GM23338 (cell line): ENCODE measurements around the gene THBS3. TPM values are rescaled to one million over a fixed set of nuclear protein-coding genes. Genes with fewer than 3 reads are reported as not detected.

Experiments
- ATAC-seq: fragments of 200-7000 bp; cut with Tn5 transposase; 3 replicates; pipeline ENCODE4 v1.9.1; 2020
- DNase-seq: peaks from one replicate; pipeline ENCODE4 v3.0.0-alpha.2; 2015; ENCODE audit warnings: low spot score
- H2AFZ ChIP-seq: fragments of 200-600 bp; sonication (generic); 2 replicates; pipeline ENCODE4 v1.8.0; 2016; ENCODE audit warnings: antibody characterized with exemption, mild to moderate bottlenecking, moderate library complexity
- H3F3A ChIP-seq: fragments of 200-600 bp; sonication (generic); replicated peaks from 2 replicates; pipeline ENCODE4 v1.8.0; 2017; ENCODE audit warnings: antibody characterized with exemption, mixed run types, low read depth
- H3K27ac ChIP-seq: fragments of 200-600 bp; sonication (generic); 2 replicates; pipeline ENCODE4 v1.6.1; 2016; ENCODE audit warnings: low read depth
- H3K27me3 ChIP-seq: fragments of 200-600 bp; sonication (generic); 2 replicates; pipeline ENCODE4 v1.8.0; 2016; ENCODE audit warnings: mild to moderate bottlenecking, mixed run types, moderate library complexity; ENCODE audit not compliant: insufficient read depth
- H3K36me3 ChIP-seq: fragments of 200-600 bp; sonication (generic); 2 replicates; pipeline ENCODE4 v1.8.0; 2016; ENCODE audit warnings: mild to moderate bottlenecking; ENCODE audit not compliant: insufficient read depth
- H3K4me1 ChIP-seq: fragments of 200-600 bp; sonication (generic); 2 replicates; pipeline ENCODE4 v1.8.0; 2016; ENCODE audit warnings: mild to moderate bottlenecking, moderate library complexity; ENCODE audit not compliant: insufficient read depth
- H3K4me2 ChIP-seq: fragments of 200-600 bp; sonication (generic); 2 replicates; pipeline ENCODE4 v1.7.1; 2017; ENCODE audit warnings: mixed run types
- H3K4me3 ChIP-seq: fragments of 200-600 bp; sonication (generic); 2 replicates; pipeline ENCODE4 v1.6.1; 2016; ENCODE audit warnings: mixed run types
- H3K79me2 ChIP-seq: fragments of 200-600 bp; sonication (generic); replicated peaks from 2 replicates; pipeline ENCODE4 v1.8.0; 2017; ENCODE audit warnings: mild to moderate bottlenecking; ENCODE audit not compliant: insufficient read depth
- H3K9me2 ChIP-seq: fragments of 200-600 bp; sonication (generic); 2 replicates; pipeline ENCODE4 v1.8.0; 2017; ENCODE audit not compliant: insufficient read depth
- H4K20me1 ChIP-seq: fragments of 200-600 bp; sonication (generic); replicated peaks from 2 replicates; pipeline ENCODE4 v1.8.0; 2017; ENCODE audit warnings: mild to moderate bottlenecking; ENCODE audit not compliant: insufficient read depth
- H3K27ac Mint-ChIP-seq: 2 replicates; pipeline ENCODE4 v1.8.0; 2020; ENCODE audit warnings: inconsistent platforms, mild to moderate bottlenecking, moderate library complexity, mixed read lengths
- H3K27me3 Mint-ChIP-seq: 3 replicates; pipeline ENCODE4 v1.8.0; 2022; ENCODE audit warnings: low read depth, mild to moderate bottlenecking, moderate library complexity, mixed read lengths, inconsistent platforms; ENCODE audit not compliant: insufficient read depth, poor library complexity
- H3K36me3 Mint-ChIP-seq: 3 replicates; pipeline ENCODE4 v1.8.0; 2021; ENCODE audit warnings: low read depth, mild to moderate bottlenecking, inconsistent platforms, moderate library complexity, mixed read lengths
- H3K4me1 Mint-ChIP-seq: 3 replicates; pipeline ENCODE4 v1.8.0; 2020; ENCODE audit warnings: mild to moderate bottlenecking, inconsistent platforms, mixed read lengths
- H3K4me3 Mint-ChIP-seq: 3 replicates; pipeline ENCODE4 v1.8.0; 2021; ENCODE audit warnings: moderate library complexity, mild to moderate bottlenecking, inconsistent platforms, mixed read lengths
- H3K9me3 Mint-ChIP-seq: 3 replicates; pipeline ENCODE4 v1.8.0; 2020; ENCODE audit warnings: moderate library complexity, mild to moderate bottlenecking, inconsistent platforms, mixed read lengths
- EZH2 ChIP-seq: fragments of 200-600 bp; sonication (generic); IDR thresholded peaks from one replicate; pipeline ENCODE4 v1.8.0; 2017; ENCODE audit warnings: antibody characterized with exemption, mild to moderate bottlenecking, low read depth; ENCODE audit not compliant: unreplicated experiment
- EZH2phosphoT487 ChIP-seq: fragments of 200-600 bp; sonication (generic); IDR thresholded peaks from one replicate; pipeline ENCODE4 v1.8.1; 2018; ENCODE audit warnings: antibody characterized with exemption; ENCODE audit not compliant: unreplicated experiment
- JUNB ChIP-seq: IDR thresholded peaks from one replicate; pipeline ENCODE4 v1.6.1; 2016; ENCODE audit warnings: antibody characterized with exemption; ENCODE audit not compliant: unreplicated experiment
- ZNF114 ChIP-seq: fragments of 250-450 bp; sonication (Bioruptor Pico); IDR thresholded peaks from 2 replicates; pipeline ENCODE4 v1.5.0; 2020; ENCODE audit warnings: mild to moderate bottlenecking, moderate library complexity
- polyA plus RNA-seq: library from polyadenylated mRNA; unstranded; fragments of >200 nt; fragmentation: Nextera tagmentation; extraction: Ambion mirVana; gene quantifications from 2 replicates; pipeline ENCODE4 v1.2.1, GENCODE V29; 2016
- total RNA-seq: library from RNA; depleted of rRNA; stranded (reverse); fragments of >200 nt; shearing (Covaris generic); gene quantifications from 2 replicates; pipeline ENCODE4 v1.2.3, GENCODE V29; 2014
- TF ChIP-seq, protein P1 (sequence below), 2 experiments: fragments of 200-600 bp in 1 of 2; sonication (generic) in 1 of 2; conservative IDR thresholded peaks; 2 replicates each; pipeline versions ENCODE4 v1.5.1 to v1.6.1; 2016 to 2017; ENCODE audit warnings: antibody characterized with exemption in 2 of 2, low read depth in 2 of 2, mild to moderate bottlenecking in 2 of 2, moderate library complexity in 1 of 2
- TF ChIP-seq, protein P2 (sequence below): IDR thresholded peaks from one replicate; pipeline ENCODE4 v1.6.1; 2018; ENCODE audit warnings: antibody characterized with exemption; ENCODE audit not compliant: unreplicated experiment
- TF ChIP-seq, protein P3 (sequence below): fragments of 250-450 bp; sonication (Bioruptor Pico); IDR thresholded peaks from 2 replicates; pipeline ENCODE4 v1.5.0; 2020; ENCODE audit warnings: mild to moderate bottlenecking, moderate library complexity

THBS3 gene
- total and polyA plus RNA-seq, 2 experiments from 2014 or later, result 1.2 to 4.3 TPM

DNA sequence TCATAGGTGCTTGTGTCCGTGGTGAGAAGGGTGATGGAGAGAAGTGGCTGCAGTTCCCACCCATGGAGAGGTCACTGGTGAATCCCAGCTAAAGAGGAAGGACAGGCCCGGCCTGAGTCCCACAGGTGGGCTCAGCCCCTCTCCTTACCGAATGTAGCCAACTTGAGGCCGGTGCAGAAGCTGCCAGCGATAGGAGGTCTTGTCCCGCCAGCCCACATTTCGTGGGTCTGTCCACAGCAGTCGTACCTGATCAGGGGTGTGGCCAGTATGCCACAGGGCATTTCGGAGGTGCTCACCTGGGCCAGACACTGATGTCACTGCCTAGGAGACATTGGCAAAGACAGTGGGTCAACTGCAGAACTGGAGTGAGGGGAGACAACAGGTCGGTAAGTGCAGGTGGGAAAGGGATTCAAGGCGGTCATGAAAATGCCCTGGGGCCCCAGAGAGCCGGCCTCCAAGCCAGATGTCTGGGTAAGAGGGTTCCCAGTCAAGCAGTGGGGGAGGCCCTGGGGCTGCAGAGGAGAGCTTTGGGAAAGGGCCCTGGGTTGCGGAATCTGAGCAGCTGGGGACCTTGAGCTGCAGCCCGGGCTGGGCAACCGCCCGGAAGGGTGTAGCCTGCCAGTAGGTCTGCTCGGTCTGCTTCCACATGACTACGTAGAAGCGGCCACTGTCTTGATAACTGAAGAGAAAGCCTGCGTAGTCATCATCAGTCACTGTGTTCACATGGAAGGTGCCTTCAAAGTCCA lies 10.6 kb downstream of the THBS3 start:
- no peaks in the 10 kb centered on the region for H3K27me3 ChIP-seq
- Mint-ChIP-seq H3K4me1 (peaks cover 31% of the 10 kb centered on the region), H3K36me3 (peaks cover 69% of the 10 kb centered on the region), H3K27me3 (peaks cover 54% of the 10 kb centered on the region), H3K4me3 (peak overlapping the region; percentile 97), H3K9me3 (peaks cover 3% of the 10 kb centered on the region; the same call in 1 of the 3 replicates), H3K27ac (peak overlapping the region; percentile 98)
- H2AFZ ChIP-seq, result no peak overlapping the region
- peak overlapping the region; percentile 91 for H3K4me2 ChIP-seq
- no peak for TF ChIP-seq JUNB
- H3K27ac ChIP-seq, result peak overlapping the region; percentile 97
- H3K79me2 ChIP-seq, result peaks cover 29% of the 10 kb centered on the region
- no peak for DNase-seq
- peaks cover 21% of the 10 kb centered on the region for H3K4me1 ChIP-seq
- peaks cover 51% of the 10 kb centered on the region for H3K36me3 ChIP-seq
- peaks cover 50% of the 10 kb centered on the region for H3F3A ChIP-seq
- H3K9me2 ChIP-seq, result no peaks in the 10 kb centered on the region
- no peak for ATAC-seq
- H4K20me1 ChIP-seq, result peaks cover 39% of the 10 kb centered on the region
- peak overlapping the region; percentile 99 for H3K4me3 ChIP-seq

DNA sequence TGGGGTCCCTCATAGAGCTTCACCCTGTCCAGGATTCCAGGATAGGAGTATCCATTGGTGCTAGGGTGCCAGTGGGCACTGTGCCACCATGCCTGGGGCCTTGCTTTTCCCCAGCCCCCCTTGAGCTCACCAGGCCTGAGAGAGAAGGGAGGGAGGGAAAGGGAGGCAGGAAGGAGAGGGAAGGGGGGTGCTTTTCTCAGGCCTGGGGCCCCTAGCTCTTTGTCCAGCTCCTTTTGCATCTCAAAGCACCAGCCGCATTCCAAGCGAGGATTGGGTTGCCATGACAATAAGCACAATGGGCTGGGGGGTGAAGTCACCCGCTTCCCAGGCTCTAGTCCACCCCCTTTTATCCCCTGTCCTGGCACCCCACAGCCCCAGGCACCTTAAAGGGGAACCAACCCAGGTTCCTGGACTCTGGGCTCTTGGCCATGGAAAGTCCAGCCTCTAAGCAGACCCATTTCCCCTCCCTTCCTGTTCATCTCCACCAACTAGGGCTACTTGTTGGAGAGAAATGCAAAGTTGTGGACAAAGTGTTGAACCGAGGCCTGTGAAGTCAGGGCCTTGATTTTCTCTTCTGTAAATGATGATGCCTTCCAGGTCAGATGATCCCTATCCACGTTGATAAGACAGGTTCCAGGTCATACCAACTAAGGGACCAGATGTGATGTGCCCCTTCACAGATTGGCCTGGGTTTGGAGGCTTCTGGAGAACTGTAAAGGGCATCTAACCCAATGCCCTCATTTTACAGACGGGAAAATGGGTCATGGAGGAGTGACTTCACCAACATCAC lies 11.4 kb downstream of the THBS3 start:
- H3K36me3 Mint-ChIP-seq, result peaks cover 61% of the 10 kb centered on the region
- peak overlapping the region; percentile 99 for H3K4me3 ChIP-seq
- H3K4me1 ChIP-seq, result peaks cover 21% of the 10 kb centered on the region
- peak; percentile 99 for DNase-seq
- peaks cover 44% of the 10 kb centered on the region for H3K36me3 ChIP-seq
- H3K27ac ChIP-seq, result peak overlapping the region; percentile 97
- H3K9me2 ChIP-seq, result no peaks in the 10 kb centered on the region
- H3K4me1 Mint-ChIP-seq, result peaks cover 34% of the 10 kb centered on the region
- peaks cover 32% of the 10 kb centered on the region for H4K20me1 ChIP-seq
- H3K4me2 ChIP-seq, result peak overlapping the region; percentile 91
- H2AFZ ChIP-seq, result no peak overlapping the region
- H3K9me3 Mint-ChIP-seq, result peaks cover 3% of the 10 kb centered on the region; the same call in 1 of the 3 replicates
- peaks cover 29% of the 10 kb centered on the region for H3K79me2 ChIP-seq
- H3K27me3 Mint-ChIP-seq, result peaks cover 57% of the 10 kb centered on the region
- peak; percentile 41 for ATAC-seq
- H3K4me3 Mint-ChIP-seq, result peak overlapping the region; percentile 97
- H3K27me3 ChIP-seq, result no peaks in the 10 kb centered on the region
- H3K27ac Mint-ChIP-seq, result peak overlapping the region; percentile 98
- peaks cover 50% of the 10 kb centered on the region for H3F3A ChIP-seq
- TF ChIP-seq, protein P1, sequence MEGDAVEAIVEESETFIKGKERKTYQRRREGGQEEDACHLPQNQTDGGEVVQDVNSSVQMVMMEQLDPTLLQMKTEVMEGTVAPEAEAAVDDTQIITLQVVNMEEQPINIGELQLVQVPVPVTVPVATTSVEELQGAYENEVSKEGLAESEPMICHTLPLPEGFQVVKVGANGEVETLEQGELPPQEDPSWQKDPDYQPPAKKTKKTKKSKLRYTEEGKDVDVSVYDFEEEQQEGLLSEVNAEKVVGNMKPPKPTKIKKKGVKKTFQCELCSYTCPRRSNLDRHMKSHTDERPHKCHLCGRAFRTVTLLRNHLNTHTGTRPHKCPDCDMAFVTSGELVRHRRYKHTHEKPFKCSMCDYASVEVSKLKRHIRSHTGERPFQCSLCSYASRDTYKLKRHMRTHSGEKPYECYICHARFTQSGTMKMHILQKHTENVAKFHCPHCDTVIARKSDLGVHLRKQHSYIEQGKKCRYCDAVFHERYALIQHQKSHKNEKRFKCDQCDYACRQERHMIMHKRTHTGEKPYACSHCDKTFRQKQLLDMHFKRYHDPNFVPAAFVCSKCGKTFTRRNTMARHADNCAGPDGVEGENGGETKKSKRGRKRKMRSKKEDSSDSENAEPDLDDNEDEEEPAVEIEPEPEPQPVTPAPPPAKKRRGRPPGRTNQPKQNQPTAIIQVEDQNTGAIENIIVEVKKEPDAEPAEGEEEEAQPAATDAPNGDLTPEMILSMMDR (conservative IDR thresholded peaks at IDR 0.05; ENCODE audit: low read depth in 2 of 2), result no peak
- TF ChIP-seq JUNB, result no peak
- TF ChIP-seq ZNF114, result no peak
- TF ChIP-seq, protein P2, sequence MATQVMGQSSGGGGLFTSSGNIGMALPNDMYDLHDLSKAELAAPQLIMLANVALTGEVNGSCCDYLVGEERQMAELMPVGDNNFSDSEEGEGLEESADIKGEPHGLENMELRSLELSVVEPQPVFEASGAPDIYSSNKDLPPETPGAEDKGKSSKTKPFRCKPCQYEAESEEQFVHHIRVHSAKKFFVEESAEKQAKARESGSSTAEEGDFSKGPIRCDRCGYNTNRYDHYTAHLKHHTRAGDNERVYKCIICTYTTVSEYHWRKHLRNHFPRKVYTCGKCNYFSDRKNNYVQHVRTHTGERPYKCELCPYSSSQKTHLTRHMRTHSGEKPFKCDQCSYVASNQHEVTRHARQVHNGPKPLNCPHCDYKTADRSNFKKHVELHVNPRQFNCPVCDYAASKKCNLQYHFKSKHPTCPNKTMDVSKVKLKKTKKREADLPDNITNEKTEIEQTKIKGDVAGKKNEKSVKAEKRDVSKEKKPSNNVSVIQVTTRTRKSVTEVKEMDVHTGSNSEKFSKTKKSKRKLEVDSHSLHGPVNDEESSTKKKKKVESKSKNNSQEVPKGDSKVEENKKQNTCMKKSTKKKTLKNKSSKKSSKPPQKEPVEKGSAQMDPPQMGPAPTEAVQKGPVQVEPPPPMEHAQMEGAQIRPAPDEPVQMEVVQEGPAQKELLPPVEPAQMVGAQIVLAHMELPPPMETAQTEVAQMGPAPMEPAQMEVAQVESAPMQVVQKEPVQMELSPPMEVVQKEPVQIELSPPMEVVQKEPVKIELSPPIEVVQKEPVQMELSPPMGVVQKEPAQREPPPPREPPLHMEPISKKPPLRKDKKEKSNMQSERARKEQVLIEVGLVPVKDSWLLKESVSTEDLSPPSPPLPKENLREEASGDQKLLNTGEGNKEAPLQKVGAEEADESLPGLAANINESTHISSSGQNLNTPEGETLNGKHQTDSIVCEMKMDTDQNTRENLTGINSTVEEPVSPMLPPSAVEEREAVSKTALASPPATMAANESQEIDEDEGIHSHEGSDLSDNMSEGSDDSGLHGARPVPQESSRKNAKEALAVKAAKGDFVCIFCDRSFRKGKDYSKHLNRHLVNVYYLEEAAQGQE, result no peak
- TF ChIP-seq, protein P3, sequence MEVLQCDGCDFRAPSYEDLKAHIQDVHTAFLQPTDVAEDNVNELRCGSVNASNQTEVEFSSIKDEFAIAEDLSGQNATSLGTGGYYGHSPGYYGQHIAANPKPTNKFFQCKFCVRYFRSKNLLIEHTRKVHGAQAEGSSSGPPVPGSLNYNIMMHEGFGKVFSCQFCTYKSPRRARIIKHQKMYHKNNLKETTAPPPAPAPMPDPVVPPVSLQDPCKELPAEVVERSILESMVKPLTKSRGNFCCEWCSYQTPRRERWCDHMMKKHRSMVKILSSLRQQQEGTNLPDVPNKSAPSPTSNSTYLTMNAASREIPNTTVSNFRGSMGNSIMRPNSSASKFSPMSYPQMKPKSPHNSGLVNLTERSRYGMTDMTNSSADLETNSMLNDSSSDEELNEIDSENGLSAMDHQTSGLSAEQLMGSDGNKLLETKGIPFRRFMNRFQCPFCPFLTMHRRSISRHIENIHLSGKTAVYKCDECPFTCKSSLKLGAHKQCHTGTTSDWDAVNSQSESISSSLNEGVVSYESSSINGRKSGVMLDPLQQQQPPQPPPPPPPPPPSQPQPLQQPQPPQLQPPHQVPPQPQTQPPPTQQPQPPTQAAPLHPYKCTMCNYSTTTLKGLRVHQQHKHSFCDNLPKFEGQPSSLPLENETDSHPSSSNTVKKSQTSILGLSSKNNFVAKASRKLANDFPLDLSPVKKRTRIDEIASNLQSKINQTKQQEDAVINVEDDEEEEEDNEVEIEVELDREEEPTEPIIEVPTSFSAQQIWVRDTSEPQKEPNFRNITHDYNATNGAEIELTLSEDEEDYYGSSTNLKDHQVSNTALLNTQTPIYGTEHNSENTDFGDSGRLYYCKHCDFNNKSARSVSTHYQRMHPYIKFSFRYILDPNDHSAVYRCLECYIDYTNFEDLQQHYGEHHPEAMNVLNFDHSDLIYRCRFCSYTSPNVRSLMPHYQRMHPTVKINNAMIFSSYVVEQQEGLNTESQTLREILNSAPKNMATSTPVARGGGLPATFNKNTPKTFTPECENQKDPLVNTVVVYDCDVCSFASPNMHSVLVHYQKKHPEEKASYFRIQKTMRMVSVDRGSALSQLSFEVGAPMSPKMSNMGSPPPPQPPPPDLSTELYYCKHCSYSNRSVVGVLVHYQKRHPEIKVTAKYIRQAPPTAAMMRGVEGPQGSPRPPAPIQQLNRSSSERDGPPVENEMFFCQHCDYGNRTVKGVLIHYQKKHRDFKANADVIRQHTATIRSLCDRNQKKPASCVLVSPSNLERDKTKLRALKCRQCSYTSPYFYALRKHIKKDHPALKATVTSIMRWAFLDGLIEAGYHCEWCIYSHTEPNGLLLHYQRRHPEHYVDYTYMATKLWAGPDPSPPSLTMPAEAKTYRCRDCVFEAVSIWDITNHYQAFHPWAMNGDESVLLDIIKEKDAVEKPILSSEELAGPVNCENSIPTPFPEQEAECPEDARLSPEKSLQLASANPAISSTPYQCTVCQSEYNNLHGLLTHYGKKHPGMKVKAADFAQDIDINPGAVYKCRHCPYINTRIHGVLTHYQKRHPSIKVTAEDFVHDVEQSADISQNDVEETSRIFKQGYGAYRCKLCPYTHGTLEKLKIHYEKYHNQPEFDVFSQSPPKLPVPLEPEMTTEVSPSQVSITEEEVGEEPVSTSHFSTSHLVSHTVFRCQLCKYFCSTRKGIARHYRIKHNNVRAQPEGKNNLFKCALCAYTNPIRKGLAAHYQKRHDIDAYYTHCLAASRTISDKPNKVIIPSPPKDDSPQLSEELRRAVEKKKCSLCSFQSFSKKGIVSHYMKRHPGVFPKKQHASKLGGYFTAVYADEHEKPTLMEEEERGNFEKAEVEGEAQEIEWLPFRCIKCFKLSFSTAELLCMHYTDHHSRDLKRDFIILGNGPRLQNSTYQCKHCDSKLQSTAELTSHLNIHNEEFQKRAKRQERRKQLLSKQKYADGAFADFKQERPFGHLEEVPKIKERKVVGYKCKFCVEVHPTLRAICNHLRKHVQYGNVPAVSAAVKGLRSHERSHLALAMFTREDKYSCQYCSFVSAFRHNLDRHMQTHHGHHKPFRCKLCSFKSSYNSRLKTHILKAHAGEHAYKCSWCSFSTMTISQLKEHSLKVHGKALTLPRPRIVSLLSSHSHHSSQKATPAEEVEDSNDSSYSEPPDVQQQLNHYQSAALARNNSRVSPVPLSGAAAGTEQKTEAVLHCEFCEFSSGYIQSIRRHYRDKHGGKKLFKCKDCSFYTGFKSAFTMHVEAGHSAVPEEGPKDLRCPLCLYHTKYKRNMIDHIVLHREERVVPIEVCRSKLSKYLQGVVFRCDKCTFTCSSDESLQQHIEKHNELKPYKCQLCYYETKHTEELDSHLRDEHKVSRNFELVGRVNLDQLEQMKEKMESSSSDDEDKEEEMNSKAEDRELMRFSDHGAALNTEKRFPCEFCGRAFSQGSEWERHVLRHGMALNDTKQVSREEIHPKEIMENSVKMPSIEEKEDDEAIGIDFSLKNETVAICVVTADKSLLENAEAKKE (CRISPR knock-in tag), result no peak
- no peak for TF ChIP-seq EZH2phosphoT487
- TF ChIP-seq EZH2, result no peak
